Ishikawa (cell line): Measurements from ENCODE around the gene PRPF18.

Experiments used
- CREB1 ChIP-seq: IDR thresholded peaks from 2 replicates; pipeline ENCODE4 v1.6.1; 2012; ENCODE audit warnings: low read depth
- EP300 ChIP-seq: IDR thresholded peaks from 2 replicates; pipeline ENCODE4 v1.6.1; 2012; ENCODE audit warnings: borderline replicate concordance
- MAX ChIP-seq: IDR thresholded peaks from 2 replicates; pipeline ENCODE4 v1.6.1; 2012
- TAF1 ChIP-seq: IDR thresholded peaks from 2 replicates; pipeline ENCODE4 v1.6.1; 2012; ENCODE audit warnings: low read depth, mild to moderate bottlenecking
- YY1 ChIP-seq: IDR thresholded peaks from 2 replicates; pipeline ENCODE4 v1.6.1; 2012; ENCODE audit warnings: low read depth
- TF ChIP-seq, protein P1 (sequence below): IDR thresholded peaks from 2 replicates; pipeline ENCODE4 v1.6.1; 2012; ENCODE audit warnings: low read depth, mild to moderate bottlenecking
- TF ChIP-seq, protein P2 (sequence below): IDR thresholded peaks from 2 replicates; pipeline ENCODE4 v1.6.1; 2012

GRCh38 chr10:13592306-13592705, 5.5 kb downstream of the PRPF18 start:
- TF ChIP-seq EP300 (no peak), YY1 (no peak), TAF1 (no peak), CREB1 (no peak), MAX (no peak)
- TF ChIP-seq, protein P1, sequence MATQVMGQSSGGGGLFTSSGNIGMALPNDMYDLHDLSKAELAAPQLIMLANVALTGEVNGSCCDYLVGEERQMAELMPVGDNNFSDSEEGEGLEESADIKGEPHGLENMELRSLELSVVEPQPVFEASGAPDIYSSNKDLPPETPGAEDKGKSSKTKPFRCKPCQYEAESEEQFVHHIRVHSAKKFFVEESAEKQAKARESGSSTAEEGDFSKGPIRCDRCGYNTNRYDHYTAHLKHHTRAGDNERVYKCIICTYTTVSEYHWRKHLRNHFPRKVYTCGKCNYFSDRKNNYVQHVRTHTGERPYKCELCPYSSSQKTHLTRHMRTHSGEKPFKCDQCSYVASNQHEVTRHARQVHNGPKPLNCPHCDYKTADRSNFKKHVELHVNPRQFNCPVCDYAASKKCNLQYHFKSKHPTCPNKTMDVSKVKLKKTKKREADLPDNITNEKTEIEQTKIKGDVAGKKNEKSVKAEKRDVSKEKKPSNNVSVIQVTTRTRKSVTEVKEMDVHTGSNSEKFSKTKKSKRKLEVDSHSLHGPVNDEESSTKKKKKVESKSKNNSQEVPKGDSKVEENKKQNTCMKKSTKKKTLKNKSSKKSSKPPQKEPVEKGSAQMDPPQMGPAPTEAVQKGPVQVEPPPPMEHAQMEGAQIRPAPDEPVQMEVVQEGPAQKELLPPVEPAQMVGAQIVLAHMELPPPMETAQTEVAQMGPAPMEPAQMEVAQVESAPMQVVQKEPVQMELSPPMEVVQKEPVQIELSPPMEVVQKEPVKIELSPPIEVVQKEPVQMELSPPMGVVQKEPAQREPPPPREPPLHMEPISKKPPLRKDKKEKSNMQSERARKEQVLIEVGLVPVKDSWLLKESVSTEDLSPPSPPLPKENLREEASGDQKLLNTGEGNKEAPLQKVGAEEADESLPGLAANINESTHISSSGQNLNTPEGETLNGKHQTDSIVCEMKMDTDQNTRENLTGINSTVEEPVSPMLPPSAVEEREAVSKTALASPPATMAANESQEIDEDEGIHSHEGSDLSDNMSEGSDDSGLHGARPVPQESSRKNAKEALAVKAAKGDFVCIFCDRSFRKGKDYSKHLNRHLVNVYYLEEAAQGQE, result no peak
- TF ChIP-seq, protein P2, sequence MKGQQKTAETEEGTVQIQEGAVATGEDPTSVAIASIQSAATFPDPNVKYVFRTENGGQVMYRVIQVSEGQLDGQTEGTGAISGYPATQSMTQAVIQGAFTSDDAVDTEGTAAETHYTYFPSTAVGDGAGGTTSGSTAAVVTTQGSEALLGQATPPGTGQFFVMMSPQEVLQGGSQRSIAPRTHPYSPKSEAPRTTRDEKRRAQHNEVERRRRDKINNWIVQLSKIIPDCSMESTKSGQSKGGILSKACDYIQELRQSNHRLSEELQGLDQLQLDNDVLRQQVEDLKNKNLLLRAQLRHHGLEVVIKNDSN, result no peak
